GM18951 (cell line): ENCODE results near the gene SLC38A7.
"Not testable (repeated sequence)": the region's sequence is repeated elsewhere in the genome, so short reads cannot be mapped to it uniquely, and the experiment has no call there.

ENCODE experiments used
- POLR2A ChIP-seq: IDR thresholded peaks from 4 replicates; pipeline ENCODE4 v1.6.1; 2011; ENCODE audit warnings: mild to moderate bottlenecking; ENCODE audit not compliant: insufficient read length, insufficient read depth; ENCODE audit errors: extremely low read depth
- in situ Hi-C: fragments of 300-500 bp; cut with MboI; formaldehyde crosslinking; loops from one replicate; pipeline ENCODE4 v1.12.0; 2022; ENCODE audit warnings: low sequenced_read_pairs, mixed read lengths, inconsistent platforms; ENCODE audit not compliant: unreplicated experiment

The SLC38A7 gene

DNA sequence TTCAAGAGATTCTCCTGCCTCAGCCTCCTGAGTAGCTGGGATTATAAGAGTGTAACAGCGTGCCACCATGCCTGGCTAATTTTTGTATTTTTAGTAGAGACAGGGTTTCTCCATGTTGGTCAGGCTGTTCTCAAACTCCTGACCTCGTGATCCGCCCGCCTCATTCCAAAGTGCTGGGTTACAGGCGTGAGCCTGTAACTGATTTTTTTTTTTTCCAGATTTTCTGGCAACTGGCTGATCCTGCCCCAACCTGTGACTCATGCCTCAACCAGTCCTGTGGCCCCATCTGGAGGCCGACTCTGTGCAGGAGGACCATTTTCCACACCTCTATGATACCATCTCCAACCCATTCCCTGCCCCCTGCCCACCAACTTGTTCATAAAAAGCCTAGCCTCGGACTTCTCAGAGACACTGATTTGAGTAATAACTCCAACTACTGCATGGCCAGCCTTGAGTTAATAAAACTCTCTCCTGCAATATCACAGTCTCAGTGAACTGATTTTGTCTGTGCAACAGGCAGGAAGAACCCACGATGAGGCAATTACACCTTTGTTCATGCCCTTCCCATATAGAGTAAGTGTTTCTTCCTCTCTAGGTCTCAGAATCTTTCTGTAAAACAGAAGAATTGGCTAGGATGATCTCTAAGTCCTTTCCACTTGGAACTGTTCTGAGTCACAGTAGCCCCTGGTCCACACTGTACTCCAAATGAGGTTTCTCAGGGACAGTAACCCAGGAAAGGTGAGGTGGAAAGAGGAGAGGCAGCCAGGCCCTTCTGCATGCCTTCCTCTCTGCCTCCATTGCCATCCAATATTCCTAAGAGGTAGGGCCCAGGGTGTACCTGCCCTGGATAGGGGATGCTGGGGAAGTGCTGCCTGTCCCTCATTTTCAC, 46.2 kb downstream of the SLC38A7 start:
- in situ Hi-C loops: no loop called here

DNA sequence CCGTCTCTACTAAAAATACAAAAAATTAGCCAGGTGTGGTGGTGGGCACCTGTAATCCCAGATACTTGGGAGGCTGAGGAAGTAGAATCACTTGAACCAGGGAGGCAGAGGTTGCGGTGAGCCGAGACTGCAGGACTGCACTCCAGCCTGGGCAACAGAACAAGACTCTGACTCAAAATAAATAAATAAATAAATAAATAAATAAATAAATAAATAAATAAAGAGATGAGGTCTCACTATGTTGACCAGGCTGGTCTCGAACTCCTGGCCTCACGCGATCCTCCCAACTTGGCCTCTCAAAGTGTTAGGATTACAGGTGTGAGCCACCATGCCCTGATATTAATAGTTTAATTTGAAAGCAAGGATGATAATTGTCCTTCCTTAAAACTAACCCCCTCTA, 47.5 kb downstream of the SLC38A7 start:
- in situ Hi-C loops: not testable (repeated sequence)

More for the DNA sequence above, 46.2 kb downstream of the SLC38A7 start:
- no peak for TF ChIP-seq POLR2A

DNA sequence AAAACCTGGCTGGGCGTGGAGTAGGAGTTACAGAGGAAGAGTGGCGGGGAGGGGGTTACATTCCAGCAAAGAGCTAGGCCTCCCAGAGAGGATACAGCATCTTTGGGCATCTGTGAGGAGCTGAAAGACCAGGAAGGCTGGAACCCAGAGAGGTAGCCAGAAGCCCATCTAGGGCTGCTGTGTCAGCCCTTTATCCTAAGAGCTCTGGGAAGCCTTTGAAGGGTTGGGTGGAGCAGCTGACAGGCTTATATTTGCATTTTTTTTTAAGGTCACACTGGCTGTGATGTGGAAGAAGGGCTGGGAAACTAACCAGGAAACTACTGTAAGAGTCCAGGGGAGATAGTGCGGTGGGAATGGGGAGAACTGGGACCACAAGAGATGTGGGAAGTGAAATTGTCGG, 48.1 kb downstream of the SLC38A7 start:
- in situ Hi-C loops: no loop called here
- no peak for TF ChIP-seq POLR2A

DNA sequence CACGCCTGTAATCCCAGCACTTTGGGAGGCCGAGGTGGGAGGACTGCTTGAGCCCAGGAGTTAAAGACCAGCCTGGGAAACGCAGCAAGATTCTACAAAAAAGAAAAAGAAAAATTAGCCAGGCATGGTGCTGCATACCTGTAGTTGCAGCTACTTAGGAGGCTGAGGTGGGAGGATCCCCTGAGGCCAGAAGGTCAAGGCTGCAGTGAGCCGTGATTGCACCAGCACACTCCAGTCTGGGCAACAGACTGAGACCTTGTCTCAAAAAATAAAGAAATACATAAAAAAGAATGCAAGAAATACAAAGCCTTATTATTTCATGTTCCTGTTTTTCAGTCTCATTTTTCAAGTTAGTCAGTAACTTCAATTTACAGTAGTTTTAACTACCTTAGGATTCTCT, 49.1 kb downstream of the SLC38A7 start:
- in situ Hi-C loops: no loop called here
- TF ChIP-seq POLR2A: no peak

DNA sequence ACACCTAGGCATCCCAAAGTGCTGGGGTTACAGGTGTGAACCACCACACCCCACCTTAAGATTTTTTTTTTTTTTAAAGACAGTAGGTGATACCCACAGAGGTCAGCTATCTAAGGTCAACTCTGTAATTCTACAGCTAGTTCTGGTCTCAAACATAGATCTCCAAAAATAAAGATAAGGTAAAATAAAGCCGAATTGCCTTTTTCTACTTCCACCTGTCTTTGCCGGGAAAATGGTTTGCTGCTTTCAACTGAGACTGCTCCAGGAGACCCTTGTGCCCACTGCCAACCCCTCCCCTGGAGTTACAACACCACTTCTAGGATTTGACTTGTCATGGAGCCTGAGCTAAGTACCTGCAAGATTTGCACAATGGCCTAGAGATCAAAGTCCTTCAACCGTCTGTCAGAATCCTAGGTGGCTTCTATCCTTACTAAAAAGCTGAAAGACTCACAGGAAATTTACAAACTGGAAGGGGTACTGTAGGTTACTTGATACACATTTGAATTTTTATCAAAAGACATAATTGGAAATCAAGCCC, 50.2 kb downstream of the SLC38A7 start:
- in situ Hi-C loops: no loop called here
- TF ChIP-seq POLR2A: no peak

DNA sequence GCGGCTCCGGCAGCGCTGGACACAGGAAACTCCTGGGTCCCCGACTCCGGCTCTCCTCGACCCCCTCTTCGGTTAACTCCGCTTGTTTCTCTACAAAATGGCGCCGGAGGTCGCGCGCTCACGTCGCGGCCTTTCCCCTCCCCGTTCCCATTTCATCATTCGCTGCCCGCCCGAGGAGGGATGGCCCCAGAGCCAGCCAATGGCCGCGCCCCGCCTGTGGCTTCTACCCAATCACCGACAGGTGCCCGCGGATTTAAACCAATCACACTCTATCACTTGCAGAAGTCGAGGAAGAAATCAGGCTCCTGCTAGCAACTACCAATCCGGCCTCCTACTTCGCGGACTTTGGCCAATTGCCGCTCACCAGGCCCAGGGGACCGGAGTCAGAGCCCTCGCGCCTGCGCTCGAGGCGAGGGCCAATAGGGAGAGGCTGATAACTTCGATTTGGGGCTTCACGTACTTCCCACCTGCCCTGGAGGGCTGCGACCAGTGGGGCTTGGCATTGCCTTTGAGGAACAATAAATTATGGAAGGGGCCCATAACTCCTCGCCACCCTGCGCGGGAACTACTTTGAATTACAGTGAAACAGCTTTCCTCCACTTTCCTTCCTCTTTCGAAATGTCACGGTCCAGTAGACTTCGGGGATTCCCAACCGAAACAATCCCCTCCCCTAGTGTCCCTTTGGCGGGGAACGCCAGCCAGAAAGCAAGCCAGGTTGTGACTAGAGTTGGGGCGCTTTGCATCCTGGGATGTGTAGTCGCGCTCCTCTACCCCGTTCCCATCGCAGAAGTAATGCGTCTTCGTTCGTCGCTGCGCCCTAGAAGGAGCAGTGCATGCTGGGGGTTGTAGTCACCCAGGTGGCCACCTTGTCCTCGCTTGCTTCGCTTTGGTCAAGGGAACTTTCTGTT, 54.6 kb downstream of the SLC38A7 start, which contains the start of gene CNOT1:
Gene CNOT1, minus strand, starts transcription at position 94 of the 908 bp plus-strand sequence. CDS start 30,489 bp downstream, outside the sequence.
- peak; percentile 77 for TF ChIP-seq POLR2A
- in situ Hi-C loops: no loop called here

DNA sequence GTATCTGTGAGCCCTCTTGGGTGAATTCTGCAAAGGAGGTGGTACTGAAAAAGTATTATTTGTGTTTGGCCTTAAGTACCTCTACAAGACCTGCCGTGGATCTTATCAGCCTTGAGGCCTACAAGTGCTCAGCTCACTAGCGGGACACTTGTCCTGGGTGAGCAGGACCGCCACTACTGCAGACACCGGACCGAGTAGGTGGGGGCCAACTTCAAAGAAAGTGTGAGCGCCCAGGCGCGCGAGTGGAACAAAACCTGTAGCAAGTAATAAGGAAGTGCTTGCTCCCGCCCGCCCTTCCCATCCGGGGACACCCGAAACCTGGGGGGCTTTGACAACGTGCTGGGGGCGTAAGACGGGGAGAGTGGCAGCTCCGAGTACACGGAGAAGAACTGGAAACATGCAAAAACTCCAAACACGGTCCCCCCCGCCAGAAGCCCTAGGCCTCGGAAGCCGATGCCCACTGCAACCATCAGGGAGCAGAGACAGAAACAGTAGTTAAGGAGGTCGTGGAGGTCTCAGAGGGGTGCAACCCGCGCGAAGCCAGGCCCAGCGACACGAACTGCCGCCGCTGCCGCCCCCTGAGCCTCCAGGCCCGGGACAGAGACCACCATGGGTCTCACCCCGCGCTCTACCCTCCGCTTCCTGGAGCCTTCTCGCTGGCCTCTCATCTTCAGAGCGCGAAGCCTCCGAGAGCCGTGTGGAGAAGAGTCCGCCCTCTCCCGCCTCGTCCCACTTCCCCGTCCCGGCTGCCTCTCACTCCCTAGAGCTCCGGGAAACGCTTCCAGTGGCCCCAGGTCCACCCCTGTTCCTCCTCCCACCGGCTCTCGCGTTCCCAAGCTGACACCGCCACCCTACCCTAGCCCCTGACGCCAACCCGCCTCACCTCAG, 55.5 kb downstream of the SLC38A7 start:
- TF ChIP-seq POLR2A: no peak
- in situ Hi-C loops: no loop called here

DNA sequence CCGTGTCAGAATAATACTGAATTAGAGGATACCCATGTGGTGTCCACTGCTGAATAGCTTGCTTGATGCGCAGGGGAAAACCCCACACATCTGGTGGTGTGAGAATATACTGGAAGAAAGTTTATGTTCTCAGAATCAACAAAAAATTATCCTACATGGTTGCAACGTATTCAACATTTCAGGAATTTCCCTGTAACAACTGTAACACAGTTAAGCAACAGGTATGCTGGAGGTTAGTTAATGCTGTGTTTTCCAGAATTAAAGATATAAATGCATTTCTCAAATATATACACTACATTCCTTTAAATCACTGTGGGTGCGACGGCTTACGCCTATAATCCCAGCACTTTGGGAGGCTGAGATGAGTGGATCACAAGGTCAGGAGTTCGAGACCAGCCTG, 60.4 kb downstream of the SLC38A7 start:
- TF ChIP-seq POLR2A: no peak
- in situ Hi-C loops: no loop called here

DNA sequence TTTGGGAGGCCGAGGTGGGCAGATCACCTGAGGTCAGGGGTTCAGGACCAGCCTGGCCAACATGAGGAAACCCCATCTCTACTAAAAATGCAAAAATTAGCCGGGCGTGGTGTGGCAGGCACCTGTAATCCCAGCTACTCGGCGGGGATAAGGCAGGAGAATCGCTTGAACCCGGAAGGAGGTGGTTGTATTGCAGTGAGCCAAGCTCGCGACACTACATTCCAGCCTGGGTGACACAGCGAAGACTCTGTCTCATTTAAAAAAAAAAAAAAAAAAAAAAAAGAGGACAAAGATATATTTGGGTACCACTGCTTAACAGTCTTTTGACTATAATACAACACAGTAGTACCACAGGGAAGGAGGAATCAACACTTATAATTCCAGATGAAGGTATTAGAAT, 64.2 kb downstream of the SLC38A7 start:
- in situ Hi-C loops: no loop called here
- no peak for TF ChIP-seq POLR2A

DNA sequence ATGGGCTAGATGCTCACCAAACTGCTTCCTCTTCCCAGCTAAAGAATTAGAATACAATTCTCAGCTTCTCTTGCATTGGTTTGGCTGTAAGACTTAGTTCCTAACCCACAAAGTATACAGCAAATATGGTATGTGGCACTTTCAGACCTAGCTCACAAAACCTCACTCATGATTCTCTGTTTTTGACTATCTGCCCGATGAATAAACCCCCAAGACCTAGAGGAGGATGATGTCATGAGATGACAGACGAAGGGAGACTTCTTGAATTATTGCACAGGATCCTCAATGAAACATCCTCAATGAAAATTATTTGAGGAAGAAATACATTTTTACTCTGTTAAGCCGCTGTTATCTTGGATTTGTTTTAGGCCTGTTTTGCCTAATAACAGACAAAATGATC, 69.3 kb downstream of the SLC38A7 start:
- no peak for TF ChIP-seq POLR2A
- in situ Hi-C loops: no loop called here
